CD8-positive, alpha-beta memory T cell (primary cell): ENCODE measurements around the gene ZNRF3. TPM values are rescaled to one million over a fixed set of nuclear protein-coding genes. Genes with fewer than 3 reads are reported as not detected.
"Not testable (repeated sequence)": the region's sequence is repeated elsewhere in the genome, so short reads cannot be mapped to it uniquely, and the experiment has no call there.

ENCODE experiments used
- CTCF ChIA-PET: fragments of 350-600 bp; sonication (Branson Sonifier 250); formaldehyde crosslinking; loops from one replicate; lab custom pipeline; 2021; ENCODE audit warnings: antibody characterized with exemption; lab: Charles Lee
- POLR2A ChIA-PET: fragments of 350-600 bp; sonication (Branson Sonifier 250); formaldehyde crosslinking; loops from one replicate; lab custom pipeline; 2021; ENCODE audit warnings: antibody characterized with exemption; lab: Charles Lee
- DNase-seq, 5 donors: peaks; one replicate each; pipeline versions ENCODE4 v3.0.0 to v3.0.0-alpha.2; 2020 to 2022; ENCODE audit warnings: mixed read lengths in 1 of 5
- H3K27ac ChIP-seq: one replicate; pipeline ENCODE4 v1.7.0; 2013; ENCODE audit warnings: low read depth, mild to moderate bottlenecking, low read length, moderate library complexity
- H3K27me3 ChIP-seq: 2 replicates; pipeline ENCODE4 v1.7.0; 2013; ENCODE audit warnings: low read length, mild to moderate bottlenecking; ENCODE audit not compliant: insufficient read depth, poor library complexity, severe bottlenecking
- H3K36me3 ChIP-seq: 2 replicates; pipeline ENCODE4 v1.7.0; 2013; ENCODE audit warnings: mild to moderate bottlenecking, low read length, moderate library complexity; ENCODE audit not compliant: insufficient read depth
- H3K4me1 ChIP-seq: 2 replicates; pipeline ENCODE4 v1.7.0; 2013; ENCODE audit warnings: mild to moderate bottlenecking, low read length, moderate library complexity; ENCODE audit not compliant: insufficient read depth
- H3K4me3 ChIP-seq: 2 replicates; pipeline ENCODE4 v1.7.0; 2013; ENCODE audit warnings: mild to moderate bottlenecking, low read length
- H3K9me3 ChIP-seq: 2 replicates; pipeline ENCODE4 v1.7.0; 2013; ENCODE audit warnings: mild to moderate bottlenecking, low read length
- H3K27ac Mint-ChIP-seq, 8 donors: one replicate each; pipeline ENCODE4 v1.8.0; 2020 to 2021; ENCODE audit warnings: mixed read lengths in 8 of 8, mild to moderate bottlenecking in 6 of 8, inconsistent platforms in 3 of 8, moderate library complexity in 3 of 8
- H3K27me3 Mint-ChIP-seq, 2 donors: one replicate each; pipeline ENCODE4 v1.8.0; 2020 to 2021; ENCODE audit warnings: mixed read lengths in 2 of 2, mild to moderate bottlenecking in 1 of 2, moderate library complexity in 1 of 2
- H3K36me3 Mint-ChIP-seq, 3 donors: one replicate each; pipeline ENCODE4 v1.8.0; 2020 to 2021; ENCODE audit warnings: mixed read lengths in 3 of 3, inconsistent platforms in 1 of 3, mild to moderate bottlenecking in 1 of 3
- H3K4me1 Mint-ChIP-seq, 3 donors: one replicate each; pipeline ENCODE4 v1.8.0; 2020 to 2021; ENCODE audit warnings: mixed read lengths in 3 of 3, inconsistent platforms in 1 of 3, mild to moderate bottlenecking in 1 of 3
- H3K4me3 Mint-ChIP-seq, 7 donors: one replicate each; pipeline ENCODE4 v1.8.0; 2020 to 2021; ENCODE audit warnings: mixed read lengths in 7 of 7, mild to moderate bottlenecking in 6 of 7, moderate library complexity in 4 of 7, inconsistent platforms in 2 of 7
- H3K9me3 Mint-ChIP-seq, 5 donors: one replicate each; pipeline ENCODE4 v1.8.0; 2020 to 2022; ENCODE audit warnings: mixed read lengths in 5 of 5, mild to moderate bottlenecking in 3 of 5, moderate library complexity in 2 of 5, inconsistent platforms in 1 of 5
- polyA plus RNA-seq: library from polyadenylated mRNA; unstranded; fragments of 300-500 nt; fragmentation: Illumina TruSeq; gene quantifications from one replicate; pipeline ENCODE4 v1.2.3, GENCODE V29; 2021
- total RNA-seq, 2 experiments: library from RNA; stranded (reverse); gene quantifications; one replicate each; pipeline ENCODE4 v1.2.3, GENCODE V29; 2021

The ZNRF3 gene
- total and polyA plus RNA-seq, 3 experiments from 2014 or later = 0.35 to 1.2 (median 1.0) TPM

DNA sequence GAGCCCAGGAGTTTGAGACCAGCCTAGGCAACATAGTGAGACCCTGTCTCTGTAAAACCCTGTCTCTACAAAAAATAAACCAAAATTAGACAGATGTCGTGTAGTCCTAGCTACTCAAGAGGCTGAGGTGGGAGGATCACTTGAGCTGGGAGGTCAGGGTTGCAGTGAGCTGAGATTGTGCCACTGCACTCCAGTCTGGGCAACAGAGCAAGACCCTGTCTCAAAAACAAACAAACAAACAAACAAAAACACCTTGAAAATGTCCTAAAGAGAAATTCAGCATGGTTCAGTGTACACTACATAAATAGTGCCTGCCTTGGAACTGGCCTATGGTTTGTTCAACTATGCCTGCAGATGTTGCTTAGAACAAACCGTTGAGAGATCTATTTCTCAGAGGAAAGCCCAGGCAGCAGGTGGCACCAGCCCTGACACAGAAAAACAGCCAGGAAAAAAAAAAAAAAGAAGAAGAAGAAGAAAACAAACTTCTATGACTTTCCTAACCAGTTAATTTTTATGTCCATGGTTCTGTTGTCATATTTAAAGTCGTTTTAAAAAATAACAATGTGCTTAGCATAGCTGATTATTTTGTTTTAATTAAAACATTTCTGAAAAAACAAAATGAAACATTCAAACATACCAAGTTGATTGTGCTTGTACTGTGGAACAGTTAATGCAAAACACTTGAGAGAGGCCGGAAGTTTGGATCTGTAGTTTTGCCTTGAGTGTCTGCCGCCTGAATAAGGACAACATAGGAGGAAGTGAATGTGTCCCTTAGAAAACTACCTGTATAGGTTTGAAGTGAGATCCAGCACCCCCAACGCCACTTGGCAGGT lies 194.9 kb downstream of the ZNRF3 start:
- H3K27me3 ChIP-seq = peaks cover 23% of the 10 kb centered on the region
- Mint-ChIP-seq H3K27me3 (peaks cover 47 to 73% of the 10 kb centered on the region in 2 donors), H3K36me3 (no peaks in the 10 kb centered on the region), H3K4me1 (peaks cover 0 to 10% (median 2%) of the 10 kb centered on the region in 3 donors), H3K4me3 (no peak overlapping the region), H3K27ac (no peak overlapping the region), H3K9me3 (no peaks in the 10 kb centered on the region)
- POLR2A ChIA-PET = no interaction called here
- no peak for DNase-seq
- H3K27ac ChIP-seq = no peak overlapping the region
- no peak overlapping the region for H3K4me3 ChIP-seq
- peaks cover 13% of the 10 kb centered on the region for H3K4me1 ChIP-seq
- no peaks in the 10 kb centered on the region for H3K9me3 ChIP-seq
- H3K36me3 ChIP-seq = no peaks in the 10 kb centered on the region
- CTCF ChIA-PET = interaction anchor here (0.6 kb wide), 1 partner anchor 343 kb away, joined by 5 read pairs; no protein-coding TSS in a partner anchor

GRCh38 chr22:29078869-29079207 lies 195.5 kb downstream of the ZNRF3 start:
- Mint-ChIP-seq H3K9me3 (no peaks in the 10 kb centered on the region), H3K36me3 (no peaks in the 10 kb centered on the region), H3K4me3 (no peak overlapping the region), H3K4me1 (peaks cover 0 to 7% (median 2%) of the 10 kb centered on the region in 3 donors), H3K27me3 (peaks cover 47 to 73% of the 10 kb centered on the region in 2 donors), H3K27ac (no peak overlapping the region)
- Histone ChIP-seq H3K9me3 (no peaks in the 10 kb centered on the region), H3K4me1 (peaks cover 7% of the 10 kb centered on the region), H3K27ac (no peak overlapping the region), H3K27me3 (peaks cover 17% of the 10 kb centered on the region), H3K36me3 (no peaks in the 10 kb centered on the region), H3K4me3 (no peak overlapping the region)
- ChIA-PET CTCF (no interaction called here), POLR2A (no interaction called here)
- DNase-seq = no peak

GRCh38 chr22:29079218-29079901 lies 196.0 kb downstream of the ZNRF3 start:
- peaks cover 2% of the 10 kb centered on the region for H3K4me1 ChIP-seq
- H3K36me3 Mint-ChIP-seq = no peaks in the 10 kb centered on the region
- no peaks in the 10 kb centered on the region for H3K36me3 ChIP-seq
- no peak overlapping the region for H3K27ac Mint-ChIP-seq
- POLR2A ChIA-PET = no interaction called here
- no peak overlapping the region for H3K4me3 Mint-ChIP-seq
- CTCF ChIA-PET = no interaction called here
- no peaks in the 10 kb centered on the region for H3K9me3 ChIP-seq
- peak in 1 of 5 donors; percentile 10 for DNase-seq
- H3K4me1 Mint-ChIP-seq = peaks cover 0 to 2% (median 0%) of the 10 kb centered on the region in 3 donors
- H3K4me3 ChIP-seq = no peak overlapping the region
- peaks cover 42 to 71% of the 10 kb centered on the region in 2 donors for H3K27me3 Mint-ChIP-seq
- H3K27me3 ChIP-seq = peaks cover 12% of the 10 kb centered on the region
- no peak overlapping the region for H3K27ac ChIP-seq
- H3K9me3 Mint-ChIP-seq = no peaks in the 10 kb centered on the region

GRCh38 chr22:29080106-29080975 lies 197.0 kb downstream of the ZNRF3 start:
- H3K27ac ChIP-seq = no peak overlapping the region
- Mint-ChIP-seq H3K27me3 (peaks cover 35 to 61% of the 10 kb centered on the region in 2 donors), H3K36me3 (no peaks in the 10 kb centered on the region), H3K9me3 (no peaks in the 10 kb centered on the region), H3K27ac (no peak overlapping the region), H3K4me3 (no peak overlapping the region), H3K4me1 (no peaks in the 10 kb centered on the region)
- no peaks in the 10 kb centered on the region for H3K9me3 ChIP-seq
- no peaks in the 10 kb centered on the region for H3K4me1 ChIP-seq
- ChIA-PET POLR2A (no interaction called here), CTCF (no interaction called here)
- H3K4me3 ChIP-seq = no peak overlapping the region
- no peaks in the 10 kb centered on the region for H3K36me3 ChIP-seq
- DNase-seq = no peak
- H3K27me3 ChIP-seq = peaks cover 5% of the 10 kb centered on the region

DNA sequence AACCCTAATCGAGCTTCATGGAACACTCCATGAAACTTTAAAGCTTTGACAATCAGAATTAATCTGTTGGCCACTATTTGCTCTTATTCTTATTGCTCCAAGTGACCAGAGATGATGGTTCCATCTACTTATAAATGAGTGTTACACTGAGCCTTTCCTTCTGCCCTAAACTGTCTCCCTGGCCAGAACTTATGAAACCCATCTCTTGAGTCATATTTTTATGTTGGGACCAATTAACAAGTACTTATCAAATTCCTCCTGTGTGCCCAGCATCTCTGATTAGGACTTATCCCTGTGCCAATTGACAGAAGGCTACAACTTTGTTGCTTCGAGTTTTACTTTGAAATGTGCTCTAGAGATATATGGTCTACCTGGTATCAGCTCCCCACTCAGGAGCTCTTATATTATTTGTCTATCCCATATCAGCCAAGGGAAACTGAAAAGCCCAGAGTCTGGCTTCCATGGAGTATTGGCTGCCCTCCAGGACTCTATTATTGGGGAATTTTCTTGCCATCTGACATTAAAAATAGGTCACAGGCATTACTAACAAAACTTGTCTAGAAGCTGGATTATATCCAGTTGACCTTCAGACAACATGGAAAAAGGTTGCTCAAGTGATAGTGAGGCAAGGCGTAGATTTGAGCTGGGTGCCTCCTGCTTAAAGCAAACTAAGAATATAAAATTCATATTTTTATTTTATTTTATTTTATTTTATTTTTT lies 198.3 kb downstream of the ZNRF3 start:
- Histone ChIP-seq H3K27ac (no peak overlapping the region), H3K27me3 (no peaks in the 10 kb centered on the region), H3K4me1 (no peaks in the 10 kb centered on the region), H3K9me3 (no peaks in the 10 kb centered on the region), H3K4me3 (no peak overlapping the region), H3K36me3 (no peaks in the 10 kb centered on the region)
- no peak overlapping the region for H3K4me3 Mint-ChIP-seq
- H3K27me3 Mint-ChIP-seq = peaks cover 24 to 54% of the 10 kb centered on the region in 2 donors
- POLR2A ChIA-PET = no interaction called here
- H3K36me3 Mint-ChIP-seq = no peaks in the 10 kb centered on the region
- no peaks in the 10 kb centered on the region for H3K9me3 Mint-ChIP-seq
- CTCF ChIA-PET = no interaction called here
- H3K27ac Mint-ChIP-seq = no peak overlapping the region
- DNase-seq = no peak
- H3K4me1 Mint-ChIP-seq = no peaks in the 10 kb centered on the region

DNA sequence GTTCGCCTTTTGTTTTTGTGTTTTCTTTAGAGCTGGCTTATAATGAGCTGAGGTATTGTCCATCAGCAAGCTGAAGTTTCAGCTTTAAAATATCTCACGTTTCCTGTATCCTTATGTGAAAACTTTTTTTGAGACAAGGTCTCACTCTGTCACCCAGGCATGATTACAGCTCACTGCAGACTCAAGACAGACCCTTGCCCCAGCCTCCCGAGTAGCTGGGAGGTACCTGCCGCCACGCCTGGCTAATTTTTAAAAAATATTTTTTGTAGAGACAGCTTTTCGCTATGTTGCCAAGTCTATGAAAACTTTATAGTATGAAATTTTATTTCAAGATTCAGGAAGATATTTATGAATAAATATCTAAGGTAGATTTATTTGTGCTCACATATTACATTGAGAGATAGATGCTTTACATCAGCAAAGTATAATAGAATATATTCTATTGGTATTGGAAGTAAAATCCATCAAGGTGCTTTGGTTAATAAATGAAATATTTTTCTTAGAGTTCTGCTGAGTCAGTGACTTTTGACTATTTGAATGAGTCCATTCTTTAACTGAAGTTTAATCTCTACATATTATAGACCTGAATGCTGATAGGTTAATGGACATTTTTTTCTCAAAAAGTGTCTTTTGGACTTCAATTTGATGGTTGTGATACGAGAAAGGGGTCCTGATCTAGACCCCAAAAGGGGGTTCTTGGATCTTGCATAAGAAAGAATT lies 199.6 kb downstream of the ZNRF3 start:
- ChIA-PET CTCF (no interaction called here), POLR2A (no interaction called here)
- H3K27me3 ChIP-seq = no peaks in the 10 kb centered on the region
- Mint-ChIP-seq H3K4me1 (no peaks in the 10 kb centered on the region), H3K4me3 (no peak overlapping the region), H3K27ac (no peak overlapping the region), H3K36me3 (no peaks in the 10 kb centered on the region), H3K27me3 (peaks cover 17 to 46% of the 10 kb centered on the region in 2 donors), H3K9me3 (no peaks in the 10 kb centered on the region)
- no peaks in the 10 kb centered on the region for H3K36me3 ChIP-seq
- no peak overlapping the region for H3K27ac ChIP-seq
- DNase-seq = no peak
- H3K9me3 ChIP-seq = no peaks in the 10 kb centered on the region
- H3K4me1 ChIP-seq = no peaks in the 10 kb centered on the region
- no peak overlapping the region for H3K4me3 ChIP-seq

DNA sequence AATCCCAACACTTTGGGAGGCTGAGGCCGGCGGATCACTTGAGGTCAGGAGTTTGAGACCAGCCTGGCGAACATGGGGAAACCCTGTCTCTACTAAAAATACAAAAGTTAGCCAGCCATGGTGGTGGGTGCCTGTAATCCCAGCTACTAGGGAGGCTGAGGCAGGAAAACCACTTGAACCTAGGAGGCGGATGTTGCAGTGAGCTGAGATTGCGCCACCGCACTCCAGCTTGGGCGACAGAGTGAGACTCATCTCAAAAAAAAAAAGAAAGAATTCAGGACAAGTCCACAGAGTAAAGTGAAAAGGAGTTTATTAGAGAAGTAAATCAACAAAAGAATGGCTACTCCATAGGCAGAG lies 200.2 kb downstream of the ZNRF3 start:
- H3K36me3 Mint-ChIP-seq, DNase-seq, H3K9me3 ChIP-seq, POLR2A ChIA-PET, H3K4me1 ChIP-seq, H3K4me1 Mint-ChIP-seq, H3K4me3 ChIP-seq, H3K36me3 ChIP-seq, H3K27me3 ChIP-seq, CTCF ChIA-PET, H3K4me3 Mint-ChIP-seq, H3K9me3 Mint-ChIP-seq, H3K27ac ChIP-seq, H3K27ac Mint-ChIP-seq: not testable (repeated sequence)
- H3K27me3 Mint-ChIP-seq = peaks cover 17 to 43% of the 10 kb centered on the region in 2 donors
